Fibroblast of mammary gland (primary cell): Measurements from ENCODE around the gene PSMD10.

Experiments used
- DNase-seq: peaks from one replicate; pipeline ENCODE4 v3.0.0-alpha.2; 2010; ENCODE audit warnings: low read depth
- H3K4me3 ChIP-seq: 2 replicates; pipeline ENCODE4 v1.5.1; 2011; ENCODE audit warnings: low read depth, mild to moderate bottlenecking, low read length, moderate library complexity; ENCODE audit not compliant: control insufficient read depth
- TF ChIP-seq, protein P1 (sequence below): conservative IDR thresholded peaks from 2 replicates; pipeline ENCODE4 v1.5.1; 2011; ENCODE audit warnings: low read depth, low read length, inconsistent platforms; ENCODE audit not compliant: control insufficient read depth, insufficient read depth

Gene PSMD10

DNA sequence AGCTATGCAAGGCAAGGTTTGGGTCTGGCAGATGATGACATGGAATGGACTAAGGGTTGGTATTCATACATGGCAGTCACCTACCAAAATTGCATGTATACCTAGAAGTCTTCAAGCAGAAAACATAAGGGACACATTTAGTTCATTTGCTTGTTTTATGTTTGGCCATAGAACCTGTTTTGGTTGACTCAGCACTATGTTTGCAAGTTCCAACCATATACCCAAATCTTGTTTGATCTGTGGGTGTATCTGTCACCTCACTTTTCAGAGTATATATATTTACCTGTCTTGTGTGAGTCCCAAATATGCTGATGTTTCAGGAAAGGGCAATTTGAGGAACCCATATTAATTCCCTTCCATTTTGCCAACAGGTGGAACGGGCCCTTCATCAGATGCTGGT, 39.5 kb upstream of the PSMD10 start:
- TF ChIP-seq, protein P1, sequence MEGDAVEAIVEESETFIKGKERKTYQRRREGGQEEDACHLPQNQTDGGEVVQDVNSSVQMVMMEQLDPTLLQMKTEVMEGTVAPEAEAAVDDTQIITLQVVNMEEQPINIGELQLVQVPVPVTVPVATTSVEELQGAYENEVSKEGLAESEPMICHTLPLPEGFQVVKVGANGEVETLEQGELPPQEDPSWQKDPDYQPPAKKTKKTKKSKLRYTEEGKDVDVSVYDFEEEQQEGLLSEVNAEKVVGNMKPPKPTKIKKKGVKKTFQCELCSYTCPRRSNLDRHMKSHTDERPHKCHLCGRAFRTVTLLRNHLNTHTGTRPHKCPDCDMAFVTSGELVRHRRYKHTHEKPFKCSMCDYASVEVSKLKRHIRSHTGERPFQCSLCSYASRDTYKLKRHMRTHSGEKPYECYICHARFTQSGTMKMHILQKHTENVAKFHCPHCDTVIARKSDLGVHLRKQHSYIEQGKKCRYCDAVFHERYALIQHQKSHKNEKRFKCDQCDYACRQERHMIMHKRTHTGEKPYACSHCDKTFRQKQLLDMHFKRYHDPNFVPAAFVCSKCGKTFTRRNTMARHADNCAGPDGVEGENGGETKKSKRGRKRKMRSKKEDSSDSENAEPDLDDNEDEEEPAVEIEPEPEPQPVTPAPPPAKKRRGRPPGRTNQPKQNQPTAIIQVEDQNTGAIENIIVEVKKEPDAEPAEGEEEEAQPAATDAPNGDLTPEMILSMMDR = no peak
- no peak overlapping the region for H3K4me3 ChIP-seq
- DNase-seq = no peak

DNA sequence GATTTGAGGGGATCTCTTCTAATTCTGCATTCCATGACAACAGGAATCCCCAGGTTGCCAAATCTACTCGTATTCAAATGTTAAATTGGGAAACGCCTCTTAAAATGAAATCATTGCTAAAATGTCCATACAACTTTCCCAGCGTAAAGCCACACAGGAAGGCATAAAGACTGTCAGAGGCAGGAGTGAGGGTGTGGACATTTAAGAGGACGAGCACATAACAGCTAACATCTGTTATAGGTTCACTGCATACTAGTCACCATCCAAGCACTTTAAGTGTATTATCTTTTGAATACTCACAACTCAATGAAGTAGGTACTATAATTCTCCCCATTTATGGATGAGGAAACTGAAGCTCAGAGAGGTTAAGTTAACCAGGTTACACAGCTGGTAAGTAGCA, 35.8 kb upstream of the PSMD10 start:
- no peak for DNase-seq
- TF ChIP-seq, protein P1 = no peak
- no peak overlapping the region for H3K4me3 ChIP-seq

DNA sequence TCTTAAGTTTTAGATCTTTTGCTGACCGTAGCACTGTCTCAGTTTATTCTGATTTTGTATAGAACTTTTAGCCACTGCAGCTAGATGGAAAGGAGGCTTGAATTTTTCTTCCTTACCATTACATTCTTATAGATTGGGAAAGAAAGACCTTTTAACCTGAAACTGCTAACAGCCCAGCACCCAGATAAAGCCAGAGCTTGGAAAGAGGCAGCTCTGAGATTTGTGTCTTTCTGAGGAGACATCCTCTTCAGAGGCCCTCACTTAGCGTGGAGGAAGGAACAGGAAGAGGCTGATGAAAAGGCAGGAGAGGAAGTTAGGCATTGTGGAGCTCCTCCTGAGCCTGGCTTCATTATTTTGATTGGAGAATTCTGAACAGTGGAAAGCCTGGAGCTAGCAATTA, 35.3 kb upstream of the PSMD10 start:
- DNase-seq = no peak
- TF ChIP-seq, protein P1 = no peak
- no peak overlapping the region for H3K4me3 ChIP-seq

DNA sequence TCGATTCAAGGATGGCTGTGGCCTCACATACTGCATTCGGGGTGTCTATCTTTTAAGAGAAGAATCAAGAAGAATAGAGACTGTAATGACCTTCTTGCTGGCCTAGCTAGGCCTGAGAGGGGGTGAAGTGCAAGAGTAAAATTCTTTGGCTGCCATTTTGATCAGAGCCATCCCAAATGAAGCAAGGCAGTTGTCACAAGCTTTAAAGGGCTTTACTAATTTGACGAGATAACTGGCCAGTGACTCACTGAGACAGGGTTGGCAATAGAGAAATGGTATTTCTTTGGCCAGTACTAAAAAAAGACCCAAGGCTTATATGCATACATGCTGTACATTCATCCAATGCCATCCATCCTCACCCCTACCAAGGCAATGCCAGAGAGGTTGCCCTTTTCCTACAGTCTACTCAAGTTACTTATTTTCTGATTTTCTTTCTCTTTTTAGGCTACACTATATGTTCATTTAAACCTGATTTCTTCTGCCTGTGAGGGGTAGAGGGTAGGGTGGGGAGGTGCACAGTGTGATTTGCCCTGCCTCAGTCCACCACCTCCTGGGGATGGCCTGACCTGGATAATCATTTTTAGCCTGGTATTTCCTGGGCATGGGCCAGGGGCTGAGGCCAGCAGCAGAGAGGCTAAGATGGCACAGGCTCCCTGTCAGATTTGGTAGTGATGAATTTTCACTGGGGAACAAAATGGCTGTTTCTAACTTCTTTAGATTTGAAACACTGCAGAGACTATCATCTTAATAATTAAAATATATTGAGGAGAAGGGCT, 32.4 kb upstream of the PSMD10 start:
- H3K4me3 ChIP-seq = no peak overlapping the region
- no peak for DNase-seq
- TF ChIP-seq, protein P1 = no peak

DNA sequence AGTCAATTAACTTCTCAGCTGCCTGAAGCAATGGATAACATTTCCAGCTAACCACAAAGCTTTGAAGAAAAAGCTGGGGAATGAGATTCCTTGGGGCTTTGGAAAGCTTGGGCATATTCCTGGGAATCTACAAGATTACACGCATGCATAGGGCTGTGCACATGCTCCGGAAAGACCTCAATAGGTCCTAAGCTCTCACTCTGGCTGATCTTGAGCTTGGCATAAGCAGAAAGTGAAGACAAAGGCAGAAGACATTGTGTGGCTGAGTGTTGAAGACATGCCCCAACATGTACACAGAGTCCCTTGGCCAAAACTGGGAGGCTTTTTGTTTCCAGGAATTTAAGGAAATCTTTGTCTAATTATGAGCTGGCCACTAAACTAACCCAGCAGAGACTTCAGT, 31.4 kb upstream of the PSMD10 start:
- no peak overlapping the region for H3K4me3 ChIP-seq
- peak; percentile 45 for DNase-seq
- TF ChIP-seq, protein P1 = no peak

DNA sequence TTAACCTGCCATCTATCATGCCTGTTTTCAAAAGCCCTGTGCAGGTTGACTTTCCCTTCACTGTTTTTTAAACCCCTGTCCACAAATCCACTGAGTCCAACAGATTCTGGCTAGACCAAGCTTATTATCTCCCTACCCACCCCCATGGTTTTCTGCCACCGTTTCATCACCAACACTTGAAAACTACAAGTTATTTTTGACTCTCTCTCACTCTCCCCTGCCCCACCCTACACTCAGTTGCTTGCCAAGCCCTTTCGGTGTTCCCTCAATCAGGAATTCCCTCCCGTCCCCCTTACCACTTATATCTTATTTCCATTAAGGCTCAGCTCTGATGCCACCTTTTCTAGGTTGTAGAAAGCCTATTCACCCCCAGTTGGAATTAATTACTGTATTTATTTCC, 29.9 kb upstream of the PSMD10 start:
- no peak for DNase-seq
- TF ChIP-seq, protein P1 = no peak
- no peak overlapping the region for H3K4me3 ChIP-seq
